SU-DHL-6 (cell line): ENCODE measurements around the gene EPHA8.

ENCODE experiments used
- H2AFZ ChIP-seq: fragments of 200-600 bp; sonication (generic); 2 replicates; pipeline ENCODE4 v1.6.1; 2014; ENCODE audit warnings: low read depth, mild to moderate bottlenecking, moderate library complexity, mixed read lengths, antibody characterized with exemption, low read length; ENCODE audit not compliant: severe bottlenecking
- H3F3A ChIP-seq: fragments of 200-600 bp; shearing (Covaris generic); 2 replicates; pipeline ENCODE4 v1.6.0; 2016; ENCODE audit warnings: antibody characterized with exemption, mild to moderate bottlenecking; ENCODE audit not compliant: insufficient read depth
- H3K27ac ChIP-seq: fragments of 200-600 bp; sonication (generic); 2 replicates; pipeline ENCODE4 v1.5.1; 2016; ENCODE audit warnings: low read depth, mild to moderate bottlenecking, low read length, moderate library complexity, mixed read lengths
- H3K27me3 ChIP-seq: fragments of 200-600 bp; sonication (generic), shearing (Covaris generic); 2 replicates; pipeline ENCODE4 v1.6.0; 2014; ENCODE audit warnings: mild to moderate bottlenecking, low read length
- H3K36me3 ChIP-seq: fragments of 200-600 bp; sonication (generic); 2 replicates; pipeline ENCODE4 v1.6.1; 2014; ENCODE audit warnings: mild to moderate bottlenecking, low read length, mixed read lengths
- H3K4me2 ChIP-seq: fragments of 300-600, 200-600 bp; shearing (Covaris generic), sonication (generic); 2 replicates; pipeline ENCODE4 v1.6.0; 2014; ENCODE audit warnings: low read length, low read depth, mild to moderate bottlenecking; ENCODE audit not compliant: poor library complexity, severe bottlenecking
- H3K4me3 ChIP-seq: fragments of 200-600 bp; sonication (generic); 2 replicates; pipeline ENCODE4 v1.5.1; 2014; ENCODE audit warnings: antibody characterized with exemption, low read length, mild to moderate bottlenecking, mixed read lengths; ENCODE audit not compliant: insufficient read depth, poor library complexity, severe bottlenecking
- H3K79me2 ChIP-seq: fragments of 200-600 bp; sonication (generic); 2 replicates; pipeline ENCODE4 v1.6.1; 2014; ENCODE audit warnings: mild to moderate bottlenecking, low read length, moderate library complexity; ENCODE audit not compliant: insufficient read depth
- H3K9ac ChIP-seq: fragments of 200-600 bp; sonication (generic); 2 replicates; pipeline ENCODE4 v1.7.0; 2014; ENCODE audit warnings: mild to moderate bottlenecking, low read length
- H3K9me2 ChIP-seq: fragments of 200-600 bp; sonication (generic); replicated peaks from 2 replicates; pipeline ENCODE4 v1.6.1; 2014; ENCODE audit warnings: low read length; ENCODE audit not compliant: insufficient read depth
- H3K9me3 ChIP-seq: fragments of 200-600 bp; sonication (generic); 2 replicates; pipeline ENCODE4 v1.6.1; 2014; ENCODE audit warnings: low read length, mixed read lengths; ENCODE audit not compliant: insufficient read depth
- H4K20me1 ChIP-seq: fragments of 200-600 bp; sonication (generic); 2 replicates; pipeline ENCODE4 v1.6.1; 2014; ENCODE audit warnings: low read depth, mild to moderate bottlenecking, antibody characterized with exemption, low read length, moderate library complexity, mixed read lengths
- CTCF ChIP-seq: fragments of 200-600 bp; sonication (generic); IDR thresholded peaks from one replicate; pipeline ENCODE4 v1.5.1; 2017; ENCODE audit warnings: antibody characterized with exemption, mild to moderate bottlenecking, low read length, moderate library complexity; ENCODE audit not compliant: insufficient read depth, poor library complexity, severe bottlenecking
- EZH2phosphoT487 ChIP-seq: fragments of 200-600 bp; sonication (generic), shearing (Covaris generic); conservative IDR thresholded peaks from 2 replicates; pipeline ENCODE4 v1.6.1; 2018; ENCODE audit warnings: mild to moderate bottlenecking, antibody characterized with exemption, low read length, moderate library complexity, mixed read lengths

Gene EPHA8

GRCh38 chr1:22598736-22599135 lies 35.4 kb downstream of the EPHA8 start:
- H2AFZ ChIP-seq: no peak overlapping the region
- H3K4me2 ChIP-seq: no peak overlapping the region
- no peaks in the 10 kb centered on the region for H3K36me3 ChIP-seq
- no peak overlapping the region for H3K4me3 ChIP-seq
- H3K9me3 ChIP-seq: no peaks in the 10 kb centered on the region
- H3K9ac ChIP-seq: no peak overlapping the region
- TF ChIP-seq EZH2phosphoT487 (no peak), CTCF (no peak)
- H3K27me3 ChIP-seq: no peaks in the 10 kb centered on the region
- no peaks in the 10 kb centered on the region for H4K20me1 ChIP-seq
- no peaks in the 10 kb centered on the region for H3K79me2 ChIP-seq
- H3F3A ChIP-seq: no peaks in the 10 kb centered on the region
- no peaks in the 10 kb centered on the region for H3K9me2 ChIP-seq
- H3K27ac ChIP-seq: no peak overlapping the region

GRCh38 chr1:22600071-22600816 lies 37.0 kb downstream of the EPHA8 start:
- H3K4me3 ChIP-seq: no peak overlapping the region
- H3K79me2 ChIP-seq: no peaks in the 10 kb centered on the region
- H3K27ac ChIP-seq: no peak overlapping the region
- no peak overlapping the region for H3K4me2 ChIP-seq
- no peak for TF ChIP-seq EZH2phosphoT487
- TF ChIP-seq CTCF: no peak
- H3K27me3 ChIP-seq: no peaks in the 10 kb centered on the region
- H3K9me2 ChIP-seq: no peaks in the 10 kb centered on the region
- no peak overlapping the region for H2AFZ ChIP-seq
- H3K36me3 ChIP-seq: no peaks in the 10 kb centered on the region
- no peaks in the 10 kb centered on the region for H3F3A ChIP-seq
- no peaks in the 10 kb centered on the region for H3K9me3 ChIP-seq
- no peaks in the 10 kb centered on the region for H4K20me1 ChIP-seq
- no peak overlapping the region for H3K9ac ChIP-seq

- H3K9me2 ChIP-seq: no peaks in the 10 kb centered on the region
- H3K36me3 ChIP-seq: no peaks in the 10 kb centered on the region
- no peak overlapping the region for H2AFZ ChIP-seq
- H3K27ac ChIP-seq: no peak overlapping the region
- no peaks in the 10 kb centered on the region for H4K20me1 ChIP-seq
- no peak overlapping the region for H3K9ac ChIP-seq
- H3K79me2 ChIP-seq: no peaks in the 10 kb centered on the region
- H3K27me3 ChIP-seq: no peaks in the 10 kb centered on the region
- TF ChIP-seq EZH2phosphoT487: no peak
- no peak for TF ChIP-seq CTCF
- no peaks in the 10 kb centered on the region for H3K9me3 ChIP-seq
- no peak overlapping the region for H3K4me3 ChIP-seq
- H3K4me2 ChIP-seq: no peak overlapping the region
- H3F3A ChIP-seq: no peaks in the 10 kb centered on the region
These were observed 37.7 kb downstream of the EPHA8 start for GRCh38 chr1:22600817-22601605.
